Stimulated activated CD8-positive, alpha-beta memory T cell treated with anti-CD3 and anti-CD28 coated beads, Interleukin-12 subunit alpha, Interleukin-12 subunit beta, amount 100 ng/mL, for 24 hours (primary cell): ENCODE data around the gene SDK1.
"Not testable (repeated sequence)": the region's sequence is repeated elsewhere in the genome, so short reads cannot be mapped to it uniquely, and the experiment has no call there.

Experiments used
- DNase-seq: peaks from one replicate; pipeline ENCODE4 v3.0.0-alpha.2; 2020; ENCODE audit errors: extremely low read depth

Gene SDK1

DNA sequence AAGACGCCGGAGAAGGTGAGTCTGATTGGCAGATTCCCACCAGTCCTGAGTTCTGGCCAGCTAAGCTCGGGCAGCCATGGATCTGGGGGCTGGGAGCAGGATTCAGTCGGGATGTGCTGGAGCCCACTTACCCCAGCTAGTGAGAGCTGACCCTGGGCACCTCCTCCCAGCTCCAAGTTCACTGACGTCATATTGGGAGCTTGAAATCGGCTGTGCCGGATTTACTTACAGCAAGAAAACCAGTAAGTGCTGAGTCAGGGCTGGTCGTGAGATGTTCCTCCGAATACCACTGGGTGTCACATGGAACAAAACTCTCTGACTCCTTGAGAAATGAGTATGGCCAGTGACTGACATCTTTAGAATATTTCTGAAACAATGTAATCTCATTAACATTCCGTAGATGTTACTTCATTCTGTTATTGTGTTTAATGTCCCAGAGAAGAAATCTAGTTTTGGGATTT, 621.2 kb downstream of the SDK1 start:
- DNase-seq, result no peak

DNA sequence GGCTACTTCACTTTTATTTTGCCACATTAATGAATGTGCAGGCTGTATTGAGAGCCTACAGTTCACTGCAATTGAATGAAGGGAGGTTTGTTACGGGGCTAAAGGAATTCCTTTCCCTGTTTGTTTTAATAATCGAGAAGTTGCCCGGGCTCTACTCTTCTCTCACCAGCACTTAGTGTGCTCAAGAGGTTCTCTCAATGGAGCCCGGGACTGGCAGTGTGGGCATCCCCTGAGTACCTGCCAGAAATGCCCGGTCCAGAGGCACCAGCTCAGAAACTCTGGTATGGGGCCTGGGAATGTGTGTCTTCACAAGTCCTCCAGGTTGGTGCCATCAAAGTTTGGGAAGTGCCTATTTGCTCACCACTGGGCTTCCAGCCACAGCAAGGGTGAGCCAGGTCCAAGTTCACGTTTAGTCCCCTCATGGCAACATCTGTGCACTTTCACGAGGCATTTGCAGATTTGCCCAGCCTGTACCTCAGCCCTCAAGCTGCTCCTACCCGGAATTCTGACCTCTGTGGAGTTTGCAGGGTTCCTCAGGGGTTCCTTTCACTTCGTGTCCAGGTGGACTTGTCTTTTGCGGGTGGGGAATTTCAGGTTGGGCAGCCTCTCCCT, 622.4 kb downstream of the SDK1 start:
- no peak for DNase-seq

DNA sequence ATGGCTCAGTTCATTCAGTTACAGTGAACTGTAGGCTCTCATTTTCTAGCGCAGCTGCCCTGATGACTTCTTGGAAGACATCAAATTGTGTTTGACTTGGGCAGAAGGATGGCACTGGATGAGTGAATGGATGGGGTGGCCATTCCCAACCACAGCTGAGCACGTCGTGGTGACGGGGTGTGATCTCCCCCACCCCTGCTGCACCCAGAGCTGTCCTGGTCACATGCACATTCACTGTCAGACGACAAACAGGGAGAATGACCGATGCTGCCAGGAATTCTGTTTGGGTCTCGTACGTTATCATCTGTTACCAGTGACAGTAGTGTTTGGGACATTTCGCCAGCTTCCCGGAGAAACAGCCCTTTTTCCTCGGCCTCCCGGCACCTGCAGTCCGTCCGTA, 623.2 kb downstream of the SDK1 start:
- no peak for DNase-seq

DNA sequence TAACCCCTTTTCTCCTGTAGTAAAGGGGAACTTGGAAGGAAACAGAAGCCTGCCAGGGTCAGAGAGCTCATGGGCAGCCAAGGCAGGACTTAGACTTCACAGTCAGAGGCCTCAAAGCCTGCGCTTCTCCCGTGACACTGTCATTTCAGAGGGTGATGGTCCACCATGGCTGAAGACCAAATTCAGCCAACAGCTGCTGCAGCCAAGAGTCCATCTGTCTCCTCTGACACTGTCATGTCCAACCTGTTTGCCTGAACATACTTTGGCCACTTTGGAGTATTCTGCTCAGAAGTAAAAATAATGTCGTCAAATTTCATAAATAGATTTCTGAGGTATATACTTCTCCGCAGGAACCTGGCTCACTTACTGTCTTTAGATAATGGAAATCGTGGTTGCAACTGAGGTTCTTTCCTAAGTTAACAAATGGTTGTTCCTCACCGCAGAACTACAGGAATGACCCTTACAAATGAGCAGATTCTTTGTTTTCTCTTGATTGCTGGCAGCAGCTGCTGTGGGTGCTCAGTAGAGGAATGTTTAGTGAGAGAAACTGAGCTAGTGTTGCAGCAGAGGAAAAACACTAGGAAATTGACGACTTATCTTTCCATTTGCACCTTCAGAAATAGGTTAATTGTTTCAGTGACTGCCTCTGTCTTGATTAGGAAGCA, 626.5 kb downstream of the SDK1 start:
- no peak for DNase-seq

DNA sequence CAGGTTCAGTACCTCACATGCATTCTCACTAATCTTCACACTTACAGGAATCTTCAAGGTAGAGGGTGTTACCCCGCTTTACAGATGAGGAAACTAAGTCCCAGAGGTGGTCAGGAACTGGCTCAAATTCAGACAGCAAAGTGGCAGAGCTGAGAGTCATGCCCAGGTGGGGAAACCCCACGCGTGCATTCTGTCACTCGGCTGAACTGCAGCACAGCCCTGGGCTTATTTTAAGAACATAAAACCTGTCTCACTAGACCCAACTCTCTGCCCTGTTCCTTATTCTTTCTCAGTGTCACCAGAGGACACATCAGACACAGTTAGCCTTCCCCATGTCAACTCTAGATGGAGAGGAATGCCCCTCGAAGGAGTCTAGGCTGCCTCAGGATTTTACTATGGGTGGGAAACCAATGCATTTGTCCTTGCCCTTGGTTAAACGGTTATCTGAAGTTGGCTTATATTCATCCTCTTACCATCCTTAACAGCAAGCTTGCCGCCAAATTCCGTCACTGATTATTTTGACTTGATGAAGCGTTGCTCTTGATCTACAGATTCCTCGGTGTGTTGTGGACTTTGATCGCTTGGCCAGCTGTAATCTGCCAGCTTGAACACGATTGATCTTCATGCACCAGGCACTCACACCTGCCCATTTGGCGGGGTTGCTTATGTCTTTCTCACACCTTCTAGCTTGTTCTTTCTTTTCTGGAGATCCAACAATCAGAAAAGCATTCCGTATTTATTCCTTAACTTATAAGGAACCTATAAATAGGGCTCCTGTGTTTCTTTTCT, 627.9 kb downstream of the SDK1 start:
- no peak for DNase-seq

DNA sequence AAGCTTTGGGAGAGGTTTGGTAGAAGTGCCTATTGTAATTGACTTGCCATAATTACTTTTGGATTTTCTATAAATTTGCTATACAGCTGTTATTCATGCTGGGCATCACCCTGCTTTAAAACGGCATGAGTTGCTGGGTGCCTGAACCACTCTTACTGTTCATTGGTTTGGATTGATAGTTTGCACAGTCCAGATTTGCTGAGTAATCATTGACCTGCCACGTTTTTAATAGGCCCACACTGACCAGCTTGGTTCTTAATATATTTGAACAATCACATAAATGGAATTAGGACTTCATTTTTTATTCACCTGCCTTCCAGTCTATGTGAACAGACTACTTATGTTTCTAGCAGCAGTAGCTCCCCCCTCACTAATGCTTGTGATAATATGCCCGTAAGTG, 630.8 kb downstream of the SDK1 start:
- DNase-seq, result no peak

DNA sequence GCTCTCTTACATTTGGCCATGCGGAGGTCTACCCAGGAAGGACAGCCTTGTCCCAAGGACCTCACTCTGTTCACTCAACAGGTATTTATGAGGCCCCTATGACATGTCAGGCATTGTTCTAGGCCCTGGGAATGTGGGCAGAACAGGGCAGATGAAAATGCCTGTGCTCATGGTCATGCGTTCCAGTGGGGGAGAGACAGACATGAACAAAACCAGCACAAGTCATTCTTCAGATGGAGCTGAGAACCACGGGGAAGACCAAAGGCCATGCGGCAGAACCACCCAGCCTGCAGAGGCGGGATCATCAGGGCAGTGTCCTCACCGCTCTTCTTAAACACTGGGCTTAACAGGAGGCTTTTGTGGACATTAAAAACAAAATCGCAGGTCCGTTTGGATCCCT, 636.1 kb downstream of the SDK1 start:
- no peak for DNase-seq

DNA sequence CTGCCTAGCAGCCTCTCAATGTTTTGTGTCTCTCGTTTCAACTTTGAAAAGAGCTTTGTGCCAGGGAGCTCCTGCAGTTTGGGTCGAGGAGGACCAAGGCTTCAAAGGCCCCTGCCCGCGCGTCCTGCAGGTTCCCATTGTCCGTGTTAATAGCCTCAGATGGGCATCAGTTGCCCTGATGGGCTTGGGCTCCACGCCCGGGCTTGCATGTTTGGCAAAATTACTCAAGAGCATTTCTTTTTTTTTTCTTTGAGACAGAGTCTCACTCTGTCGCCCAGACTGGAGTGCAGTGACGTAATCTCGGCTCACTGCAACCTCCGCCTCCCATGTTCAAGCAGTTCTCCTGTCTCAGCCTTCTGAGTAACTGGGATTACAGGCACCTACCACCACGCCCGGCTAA, 636.6 kb downstream of the SDK1 start:
- no peak for DNase-seq

DNA sequence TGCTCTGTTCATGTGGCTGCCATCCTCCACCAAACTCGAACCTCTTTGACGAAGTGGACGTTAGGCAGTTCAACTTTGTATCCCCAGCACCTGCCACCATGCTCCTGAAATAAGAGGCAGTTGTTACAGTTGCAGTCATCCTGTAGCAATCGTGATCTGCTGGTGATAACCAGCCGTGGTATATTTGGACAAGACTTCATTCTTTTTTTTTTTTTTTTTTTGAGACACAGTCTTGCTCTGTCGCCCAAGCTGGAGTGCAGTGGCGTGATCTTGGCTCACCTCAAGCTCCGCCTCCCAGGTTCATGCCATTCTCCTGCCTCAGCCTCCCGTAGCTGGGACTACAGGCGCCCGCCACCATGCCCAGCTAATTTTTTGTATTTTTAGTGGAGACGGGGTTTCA, 640.7 kb downstream of the SDK1 start:
- not testable (repeated sequence) for DNase-seq

DNA sequence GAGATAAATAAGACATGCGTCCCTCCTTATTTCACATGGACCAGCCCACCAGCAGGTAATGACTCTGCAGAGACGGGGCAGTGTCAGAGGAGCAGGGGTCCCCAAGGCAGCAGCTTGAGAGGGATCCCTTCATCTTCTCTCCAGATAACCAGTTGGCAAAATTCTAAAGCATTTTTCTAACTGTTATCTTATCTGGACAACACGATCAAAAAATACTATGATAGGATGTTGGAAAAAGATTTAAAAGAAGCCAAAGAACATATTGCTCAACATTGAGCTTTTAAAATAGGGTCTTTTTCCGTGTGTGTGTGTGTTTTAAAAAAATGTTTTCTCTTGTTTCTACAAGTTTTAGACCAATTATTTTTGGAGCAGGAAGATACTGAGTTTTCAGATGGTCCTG, 641.2 kb downstream of the SDK1 start:
- no peak for DNase-seq

DNA sequence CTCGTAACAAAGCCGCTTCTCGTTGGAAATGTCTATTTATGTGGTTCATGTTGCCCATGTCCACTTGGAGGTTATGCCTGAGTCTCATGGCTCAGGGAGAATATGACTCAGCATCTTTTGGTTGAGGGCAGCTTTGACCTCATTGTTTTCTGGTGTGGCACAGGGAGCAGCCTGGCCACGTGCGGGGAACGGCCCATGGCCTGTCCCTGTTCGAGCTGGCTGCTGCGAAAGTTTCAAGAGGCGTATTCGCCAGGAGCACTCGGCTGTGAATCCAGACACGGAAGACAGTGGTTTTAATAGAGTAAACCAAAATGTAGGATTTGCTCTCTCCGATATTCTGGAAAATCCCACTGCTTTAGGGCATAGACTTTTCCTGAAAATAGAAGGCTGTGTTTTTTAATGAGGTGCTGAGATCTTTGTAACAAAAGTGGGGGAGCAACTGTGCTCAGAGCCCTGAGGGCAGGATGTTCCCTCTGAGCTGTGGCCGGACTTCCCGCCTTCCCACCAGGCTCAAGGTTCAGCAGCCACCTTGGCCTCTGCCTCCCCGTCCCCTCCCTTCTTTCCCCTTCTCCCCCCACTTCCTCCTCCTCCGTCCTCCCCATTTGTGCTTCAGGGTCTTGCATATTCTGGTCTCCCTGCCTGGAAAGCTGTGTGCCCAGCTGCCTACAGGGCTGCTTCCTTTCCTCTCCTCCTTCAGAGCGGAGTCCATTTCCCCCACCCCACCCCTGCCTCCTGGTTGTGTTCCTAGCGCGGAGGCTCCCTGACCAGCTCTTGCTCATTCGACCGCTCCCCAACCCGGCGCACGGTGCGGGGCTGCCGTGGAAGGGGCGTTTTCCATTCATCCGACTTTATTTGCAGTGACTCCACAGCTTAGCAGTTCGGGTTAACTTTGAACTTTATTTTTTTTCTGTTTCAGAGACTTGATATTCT, 642.0 kb downstream of the SDK1 start:
- no peak for DNase-seq

DNA sequence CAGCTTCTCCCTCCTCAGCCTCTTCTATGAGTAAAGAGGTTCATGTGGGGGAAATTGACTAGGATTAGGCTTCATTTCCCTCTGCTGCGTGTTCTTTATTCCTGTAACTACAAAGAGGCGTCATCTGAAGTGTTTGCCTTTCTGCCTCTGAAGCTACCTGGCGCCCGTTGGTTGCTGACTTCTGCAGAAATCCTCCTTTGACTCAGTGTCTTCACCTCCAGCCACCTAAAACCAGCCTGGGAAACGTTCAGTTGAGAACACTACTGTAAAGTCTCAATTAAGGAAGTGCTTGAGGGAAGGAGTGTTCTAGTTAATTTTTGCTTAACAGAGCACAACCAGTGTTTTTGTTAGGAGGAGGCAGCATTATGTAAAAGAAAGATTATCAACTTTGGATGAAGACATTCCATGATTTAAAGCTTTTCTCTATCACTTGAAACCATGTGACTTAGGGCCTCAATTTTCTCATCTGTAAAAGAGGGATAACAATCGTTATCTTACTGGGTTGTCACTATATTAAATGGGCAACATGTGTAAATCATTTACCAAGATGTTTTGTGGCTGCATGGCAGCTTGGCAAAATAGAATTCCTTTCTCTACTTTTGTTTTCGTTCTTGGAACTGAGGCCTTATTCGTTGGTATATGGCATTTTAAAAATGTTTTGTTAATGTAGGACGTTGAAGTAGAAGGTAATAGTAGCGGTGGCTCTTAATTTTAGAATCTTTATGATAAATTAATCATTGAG, 642.9 kb downstream of the SDK1 start:
- DNase-seq, result no peak

DNA sequence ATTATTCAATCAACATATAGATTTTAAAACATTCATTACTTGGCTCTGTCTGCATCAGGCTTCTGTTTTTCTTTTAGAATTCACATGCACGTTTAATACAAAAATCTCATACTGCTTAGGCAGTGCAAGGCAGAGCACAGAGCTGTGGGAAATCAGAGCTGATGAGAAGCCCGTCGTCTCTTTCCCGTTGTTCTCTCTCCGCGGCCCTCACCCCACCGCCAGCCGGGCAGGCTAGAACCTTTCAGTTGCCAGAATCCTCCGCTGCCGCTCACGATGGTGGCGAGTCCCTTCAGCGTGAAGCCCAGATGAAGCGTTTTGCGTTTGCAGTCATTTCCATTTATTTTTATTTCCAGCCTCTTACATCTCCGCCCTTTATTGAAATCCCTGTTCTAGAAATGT, 648.2 kb downstream of the SDK1 start:
- no peak for DNase-seq

DNA sequence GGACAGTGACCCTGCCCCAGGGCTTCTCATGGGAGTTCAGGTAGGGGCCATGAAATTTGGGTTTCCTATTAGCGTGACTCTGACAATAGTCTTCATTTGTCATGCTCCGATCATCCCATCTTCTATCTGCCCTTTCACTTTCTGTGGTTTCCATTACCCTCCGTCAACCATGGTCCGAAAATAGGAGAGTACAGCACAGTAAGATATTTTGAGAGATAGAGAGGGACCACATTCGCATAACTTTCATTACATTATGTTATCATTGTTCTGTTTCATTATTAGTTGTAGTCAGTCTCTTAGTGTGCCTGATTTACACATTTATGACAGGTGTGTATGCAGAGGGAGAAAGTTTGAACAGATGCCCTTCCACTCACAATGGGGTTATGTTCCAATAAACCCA, 649.2 kb downstream of the SDK1 start:
- no peak for DNase-seq

DNA sequence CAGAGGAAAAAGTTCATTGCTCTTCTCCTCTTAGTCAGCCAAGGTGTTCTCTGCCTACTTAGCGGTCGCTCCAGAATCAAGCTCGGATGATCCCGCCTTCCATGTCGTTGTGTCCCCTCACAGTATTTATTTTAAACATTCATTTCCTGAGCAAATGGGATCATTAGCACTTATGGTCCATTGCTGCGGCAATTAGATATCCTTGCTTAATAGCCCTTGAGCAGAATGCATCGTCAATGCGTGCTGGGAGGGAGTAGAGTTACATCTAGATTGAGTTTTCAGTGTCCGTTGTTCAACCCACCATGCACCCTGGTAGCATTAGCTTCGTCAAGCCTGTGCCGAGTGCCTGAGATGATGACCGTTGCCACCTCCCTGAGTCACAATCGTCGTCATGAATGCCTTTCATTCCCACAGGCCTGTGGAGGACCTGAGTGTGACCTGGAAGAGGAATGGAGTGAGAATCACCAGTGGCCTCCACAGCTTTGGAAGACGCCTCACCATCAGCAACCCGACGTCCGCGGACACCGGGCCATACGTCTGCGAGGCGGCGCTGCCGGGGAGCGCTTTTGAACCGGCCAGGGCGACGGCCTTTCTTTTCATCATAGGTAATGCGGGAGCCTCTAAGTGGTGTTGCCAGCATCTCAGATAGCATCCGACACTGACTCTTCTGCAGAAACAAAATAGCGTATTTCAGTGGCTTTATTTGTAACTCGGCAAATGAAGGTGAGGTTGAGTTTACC, 650.4 kb downstream of the SDK1 start:
- no peak for DNase-seq

DNA sequence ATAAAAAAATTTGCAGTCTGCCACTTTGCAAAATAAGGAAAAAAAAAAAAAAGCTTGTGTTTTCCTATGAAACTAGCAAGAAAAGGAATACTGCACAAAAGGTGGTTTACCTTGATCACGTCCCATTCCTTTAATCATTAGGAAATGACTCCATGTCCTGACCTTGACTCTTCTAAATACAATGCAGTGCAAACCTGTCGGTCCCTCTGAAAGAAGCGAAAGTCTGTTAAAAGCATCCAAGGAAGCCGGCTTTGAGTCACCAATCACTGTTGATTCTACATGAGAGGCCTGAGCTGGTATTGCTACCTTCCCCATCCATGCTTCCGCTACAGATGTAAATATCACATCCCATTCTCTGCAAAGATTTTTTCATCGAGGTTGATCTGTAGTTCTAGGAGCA, 652.1 kb downstream of the SDK1 start:
- no peak for DNase-seq

DNA sequence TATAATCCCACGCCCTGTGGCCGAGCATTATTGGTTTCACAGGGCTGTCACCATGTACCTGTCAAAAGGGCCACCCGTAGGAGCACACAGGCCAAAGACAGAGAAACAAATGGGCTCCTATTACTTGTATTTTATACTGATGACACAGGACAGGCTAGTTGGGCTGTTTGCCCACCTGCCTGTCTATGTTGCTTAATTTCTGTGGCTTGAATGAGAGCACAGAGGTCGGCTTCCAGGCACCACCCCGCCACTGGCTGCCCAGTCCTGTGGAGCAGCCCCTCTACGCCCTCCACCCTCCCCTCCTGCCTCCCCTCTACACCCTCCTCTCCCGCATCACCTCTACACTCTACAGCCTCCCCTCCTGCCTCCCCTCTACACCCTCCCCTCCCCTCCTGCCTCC, 652.9 kb downstream of the SDK1 start:
- no peak for DNase-seq

DNA sequence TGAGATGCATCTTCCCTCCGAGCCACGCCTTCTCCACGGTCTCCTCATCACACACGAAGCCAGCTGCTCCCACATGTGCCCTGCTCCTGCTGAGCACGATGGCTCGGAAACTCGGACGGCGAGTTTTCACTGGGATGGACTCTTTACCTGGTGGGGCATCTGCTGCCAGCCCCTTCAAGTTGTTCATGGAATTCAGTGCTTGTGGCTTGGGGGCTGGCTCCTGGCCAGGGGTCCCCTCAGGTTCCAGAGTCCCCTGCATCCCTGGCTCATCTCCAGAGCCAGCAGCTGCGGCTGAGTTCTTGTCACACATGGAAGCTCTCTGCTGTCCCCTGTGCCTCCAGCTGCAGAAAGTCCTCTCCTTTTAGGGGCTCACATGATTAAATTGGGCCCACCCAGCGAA, 654.0 kb downstream of the SDK1 start:
- no peak for DNase-seq

DNA sequence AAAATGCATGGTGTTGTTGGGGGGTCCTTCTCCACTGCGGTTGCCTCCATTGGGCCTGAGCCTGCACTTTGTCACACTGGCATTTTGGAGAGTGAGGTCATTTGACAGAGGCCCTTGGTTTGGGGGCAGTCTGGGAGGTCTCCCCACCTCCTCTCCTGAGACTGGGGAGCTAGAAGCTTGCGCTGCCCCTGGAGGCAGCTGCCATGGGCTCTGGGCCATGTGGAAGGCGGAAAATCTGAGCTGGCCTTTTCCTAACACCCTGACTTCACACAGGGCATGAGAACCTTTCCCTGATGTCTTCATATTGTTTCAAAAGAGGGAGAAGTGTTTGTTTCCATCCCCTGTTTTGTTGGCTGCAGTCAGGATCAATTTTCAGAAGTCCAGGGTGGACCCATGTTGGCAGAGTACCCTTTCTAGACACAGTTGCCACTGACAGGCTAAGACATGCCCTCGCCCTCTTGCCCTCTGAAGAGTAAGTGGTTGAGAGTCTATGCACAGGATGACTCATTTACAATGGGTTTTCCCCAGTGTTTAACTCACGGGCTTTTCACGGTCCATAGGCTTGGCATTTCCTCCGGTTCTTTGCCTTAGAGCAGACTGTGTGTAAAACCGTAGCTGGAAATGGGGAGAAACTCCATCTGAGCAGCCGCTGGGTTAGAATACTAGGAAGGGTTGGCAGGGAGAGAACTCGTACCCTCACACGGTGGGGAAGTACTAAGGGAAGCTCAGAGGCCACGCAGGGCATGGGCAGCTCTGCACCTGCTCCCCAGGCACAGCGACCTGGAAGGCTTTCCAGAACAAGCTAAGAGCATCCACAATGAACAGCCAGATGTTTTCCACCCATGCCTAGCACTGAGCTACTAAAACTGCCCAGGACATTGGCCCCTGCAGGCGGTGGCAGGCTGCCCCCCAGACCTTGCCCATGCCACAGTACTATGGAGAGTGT, 655.0 kb downstream of the SDK1 start:
- DNase-seq, result no peak
